MCF 10A (cell line): ENCODE data around the gene TRMT112. TPM values are rescaled to one million over a fixed set of nuclear protein-coding genes. Genes with fewer than 3 reads are reported as not detected.
A peak's percentile ranks its signal among the peaks of the same experiment; 100 is the strongest.
"Not testable (repeated sequence)": the region's sequence is repeated elsewhere in the genome, so short reads cannot be mapped to it uniquely, and the experiment has no call there.

Source experiments
- BruUV-seq: library from RNA; stranded (reverse); fragments of 400-500 nt; replicated peaks from 2 replicates; lab custom pipeline; 2021; lab: Mats Ljungman, UMichigan
- CTCF ChIA-PET: fragments of 300-600 bp; sonication (Branson Sonifier 250); formaldehyde crosslinking; extraction: SDS; loops from one replicate; lab custom pipeline; 2021; ENCODE audit warnings: antibody characterized with exemption, inconsistent platforms; lab: Yijun Ruan, JAX
- POLR2A ChIA-PET: fragments of 300-600, 350-650 bp; sonication (Branson Sonifier 250); formaldehyde crosslinking; extraction: SDS; loops from one replicate; lab custom pipeline; 2020; ENCODE audit warnings: antibody characterized with exemption, inconsistent platforms; lab: Yijun Ruan, JAX
- DNase-seq: peaks from one replicate; pipeline ENCODE4 v3.0.0-alpha.2; 2018; ENCODE audit not compliant: unreplicated experiment
- H3K27ac Mint-ChIP-seq: one replicate; pipeline ENCODE4 v1.8.0; 2022; ENCODE audit warnings: mild to moderate bottlenecking, low read depth, mixed read lengths; ENCODE audit not compliant: unreplicated experiment
- H3K27me3 Mint-ChIP-seq: one replicate; pipeline ENCODE4 v1.8.0; 2022; ENCODE audit warnings: mixed read lengths; ENCODE audit not compliant: insufficient read depth, unreplicated experiment
- H3K36me3 Mint-ChIP-seq: one replicate; pipeline ENCODE4 v1.8.0; 2022; ENCODE audit warnings: mild to moderate bottlenecking, moderate library complexity, mixed read lengths; ENCODE audit not compliant: insufficient read depth, unreplicated experiment
- H3K4me1 Mint-ChIP-seq: one replicate; pipeline ENCODE4 v1.8.0; 2022; ENCODE audit warnings: mixed read lengths; ENCODE audit not compliant: insufficient read depth, unreplicated experiment
- H3K4me3 Mint-ChIP-seq: one replicate; pipeline ENCODE4 v1.8.0; 2022; ENCODE audit warnings: mild to moderate bottlenecking, moderate library complexity, mixed read lengths; ENCODE audit not compliant: unreplicated experiment
- H3K9me3 Mint-ChIP-seq: one replicate; pipeline ENCODE4 v1.8.0; 2022; ENCODE audit warnings: mixed read lengths; ENCODE audit not compliant: unreplicated experiment
- intact Hi-C: fragments of 100-400 bp; cut with micrococcal nuclease; formaldehyde crosslinking; loops from 2 replicates; pipeline ENCODE4 v1.14.1; 2022
- total RNA-seq: library from RNA; stranded (reverse); gene quantifications from 2 replicates; pipeline ENCODE4 v1.2.3, GENCODE V29; 2022
- TF ChIP-seq, protein P1 (sequence below): fragments of 200-600 bp; IDR thresholded peaks from one replicate; pipeline ENCODE4 v1.8.0; 2022; ENCODE audit warnings: antibody characterized with exemption, mild to moderate bottlenecking; ENCODE audit not compliant: unreplicated experiment

The TRMT112 gene
- total RNA-seq, 1 experiment from 2014 or later = 284 TPM

DNA sequence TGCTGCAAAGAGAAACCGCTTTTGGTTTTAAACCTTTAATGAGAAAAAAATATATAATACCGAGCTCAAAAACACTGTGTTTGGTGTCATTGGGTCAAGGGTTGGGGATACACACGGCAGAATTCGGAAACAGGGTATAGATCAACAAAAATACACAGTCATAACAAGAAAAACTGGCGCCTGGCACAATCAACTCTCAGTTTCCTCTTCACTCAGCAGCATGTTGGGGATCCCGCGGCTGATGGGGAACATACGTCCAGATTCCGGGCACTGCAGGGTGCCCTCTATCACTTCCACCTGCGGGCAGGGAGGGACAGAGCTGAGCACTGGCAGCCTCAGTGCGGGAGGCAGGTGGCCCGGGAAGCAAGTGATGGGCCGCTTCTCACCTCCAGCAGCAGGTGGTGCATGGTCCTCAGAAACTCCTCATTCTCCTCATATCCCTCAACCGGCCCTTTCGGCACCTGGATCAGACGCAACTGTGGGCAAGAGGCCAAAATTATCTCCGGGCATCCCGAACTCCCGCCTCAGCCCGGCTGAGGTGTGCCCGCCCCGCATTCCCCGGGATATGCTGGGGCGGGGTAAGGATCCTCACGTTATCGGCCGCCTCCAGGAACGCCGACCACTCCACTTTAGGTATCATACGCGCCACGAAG is 561 bp downstream of the TRMT112 start:
- H3K36me3 Mint-ChIP-seq = peaks cover 59% of the 10 kb centered on the region
- H3K4me1 Mint-ChIP-seq = peaks cover 41% of the 10 kb centered on the region
- TF ChIP-seq, protein P1, sequence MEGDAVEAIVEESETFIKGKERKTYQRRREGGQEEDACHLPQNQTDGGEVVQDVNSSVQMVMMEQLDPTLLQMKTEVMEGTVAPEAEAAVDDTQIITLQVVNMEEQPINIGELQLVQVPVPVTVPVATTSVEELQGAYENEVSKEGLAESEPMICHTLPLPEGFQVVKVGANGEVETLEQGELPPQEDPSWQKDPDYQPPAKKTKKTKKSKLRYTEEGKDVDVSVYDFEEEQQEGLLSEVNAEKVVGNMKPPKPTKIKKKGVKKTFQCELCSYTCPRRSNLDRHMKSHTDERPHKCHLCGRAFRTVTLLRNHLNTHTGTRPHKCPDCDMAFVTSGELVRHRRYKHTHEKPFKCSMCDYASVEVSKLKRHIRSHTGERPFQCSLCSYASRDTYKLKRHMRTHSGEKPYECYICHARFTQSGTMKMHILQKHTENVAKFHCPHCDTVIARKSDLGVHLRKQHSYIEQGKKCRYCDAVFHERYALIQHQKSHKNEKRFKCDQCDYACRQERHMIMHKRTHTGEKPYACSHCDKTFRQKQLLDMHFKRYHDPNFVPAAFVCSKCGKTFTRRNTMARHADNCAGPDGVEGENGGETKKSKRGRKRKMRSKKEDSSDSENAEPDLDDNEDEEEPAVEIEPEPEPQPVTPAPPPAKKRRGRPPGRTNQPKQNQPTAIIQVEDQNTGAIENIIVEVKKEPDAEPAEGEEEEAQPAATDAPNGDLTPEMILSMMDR = no peak
- peak overlapping the region; percentile 86 for H3K4me3 Mint-ChIP-seq
- peak overlapping the region; percentile 93 for H3K27ac Mint-ChIP-seq
- intact Hi-C loops = loop anchor here (1.0 kb wide), 1 partner anchor 39 kb away; no protein-coding TSS in a partner anchor
- H3K27me3 Mint-ChIP-seq = no peaks in the 10 kb centered on the region
- peak; percentile 77 for DNase-seq
- CTCF ChIA-PET = interaction anchor here (0.5 to 10.2 kb wide), 17 partner anchors 9 to 184 kb away, joined by 3 to 148 read pairs (median 6); partner anchors contain the start of gene RPS6KA4
- TSS peak; percentile 100 for BruUV-seq
- H3K9me3 Mint-ChIP-seq = no peaks in the 10 kb centered on the region
- POLR2A ChIA-PET = interaction anchor here (0.6 to 5.8 kb wide), 20 partner anchors 8 to 1696 kb away, joined by 3 to 285 read pairs (median 12); partner anchors contain the start of genes B3GAT3, BAD, CCDC88B and ESRRA

DNA sequence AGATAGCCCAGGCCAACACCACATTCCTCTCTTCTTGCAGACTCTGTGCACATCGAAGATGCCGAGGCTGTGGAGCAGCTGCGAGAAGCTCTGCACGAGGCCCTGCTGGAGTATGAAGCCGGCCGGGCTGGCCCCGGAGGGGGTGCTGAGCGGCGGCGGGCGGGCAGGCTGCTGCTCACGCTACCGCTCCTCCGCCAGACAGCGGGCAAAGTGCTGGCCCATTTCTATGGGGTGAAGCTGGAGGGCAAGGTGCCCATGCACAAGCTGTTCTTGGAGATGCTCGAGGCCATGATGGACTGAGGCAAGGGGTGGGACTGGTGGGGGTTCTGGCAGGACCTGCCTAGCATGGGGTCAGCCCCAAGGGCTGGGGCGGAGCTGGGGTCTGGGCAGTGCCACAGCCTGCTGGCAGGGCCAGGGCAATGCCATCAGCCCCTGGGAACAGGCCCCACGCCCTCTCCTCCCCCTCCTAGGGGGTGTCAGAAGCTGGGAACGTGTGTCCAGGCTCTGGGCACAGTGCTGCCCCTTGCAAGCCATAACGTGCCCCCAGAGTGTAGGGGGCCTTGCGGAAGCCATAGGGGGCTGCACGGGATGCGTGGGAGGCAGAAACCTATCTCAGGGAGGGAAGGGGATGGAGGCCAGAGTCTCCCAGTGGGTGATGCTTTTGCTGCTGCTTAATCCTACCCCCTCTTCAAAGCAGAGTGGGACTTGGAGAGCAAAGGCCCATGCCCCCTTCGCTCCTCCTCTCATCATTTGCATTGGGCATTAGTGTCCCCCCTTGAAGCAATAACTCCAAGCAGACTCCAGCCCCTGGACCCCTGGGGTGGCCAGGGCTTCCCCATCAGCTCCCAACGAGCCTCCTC is 1.5 kb downstream of the TRMT112 start:
- H3K27ac Mint-ChIP-seq = peak overlapping the region; percentile 93
- BruUV-seq, H3K27me3 Mint-ChIP-seq, intact Hi-C loops, DNase-seq, H3K9me3 Mint-ChIP-seq: not testable (repeated sequence)
- peaks cover 57% of the 10 kb centered on the region for H3K36me3 Mint-ChIP-seq
- peak overlapping the region; percentile 86 for H3K4me3 Mint-ChIP-seq
- POLR2A ChIA-PET = interaction anchor here (0.6 to 5.8 kb wide), 14 partner anchors 8 to 840 kb away, joined by 3 to 285 read pairs (median 28); partner anchors contain the start of genes BAD, CCDC88B, ESRRA and GPR137
- CTCF ChIA-PET = interaction anchor here (0.5 to 10.2 kb wide), 11 partner anchors 8 to 98 kb away, joined by 3 to 148 read pairs (median 6); partner anchors contain the start of gene RPS6KA4
- H3K4me1 Mint-ChIP-seq = peaks cover 35% of the 10 kb centered on the region

DNA sequence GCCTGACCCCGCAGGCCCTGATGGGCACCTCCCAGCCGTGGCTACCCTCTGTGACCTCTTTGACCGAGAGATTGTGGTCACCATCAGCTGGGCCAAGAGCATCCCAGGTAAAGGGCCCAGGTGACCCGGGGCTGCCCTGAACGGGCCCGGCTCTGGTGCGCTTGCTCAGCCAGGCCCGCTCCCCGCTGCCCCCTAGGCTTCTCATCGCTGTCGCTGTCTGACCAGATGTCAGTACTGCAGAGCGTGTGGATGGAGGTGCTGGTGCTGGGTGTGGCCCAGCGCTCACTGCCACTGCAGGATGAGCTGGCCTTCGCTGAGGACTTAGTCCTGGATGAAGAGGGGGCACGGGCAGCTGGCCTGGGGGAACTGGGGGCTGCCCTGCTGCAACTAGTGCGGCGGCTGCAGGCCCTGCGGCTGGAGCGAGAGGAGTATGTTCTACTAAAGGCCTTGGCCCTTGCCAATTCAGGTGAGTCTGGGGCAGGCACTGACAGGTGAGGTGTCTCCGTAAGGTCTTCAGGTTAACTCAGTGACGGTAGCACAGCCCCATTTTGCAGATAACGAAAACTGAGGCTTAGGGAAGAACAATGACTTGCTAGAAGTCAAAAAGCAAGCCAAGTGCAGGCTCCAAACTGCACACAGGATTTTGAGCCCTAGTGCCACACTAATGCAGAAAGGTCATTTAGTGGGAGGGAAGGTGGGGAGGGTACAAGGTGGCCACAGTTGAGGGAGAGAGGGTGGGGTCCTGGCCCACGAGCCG is 2.4 kb downstream of the TRMT112 start:
- Mint-ChIP-seq H3K4me3 (no peak overlapping the region), H3K4me1 (peaks cover 28% of the 10 kb centered on the region), H3K27ac (no peak overlapping the region), H3K36me3 (peaks cover 59% of the 10 kb centered on the region), H3K27me3 (no peaks in the 10 kb centered on the region), H3K9me3 (no peaks in the 10 kb centered on the region)
- intact Hi-C loops = no loop called here
- ChIA-PET POLR2A (interaction anchor here (1.3 to 5.8 kb wide), 3 partner anchors 12 to 69 kb away, joined by 5 to 285 read pairs (median 64); partner anchors contain the start of genes CCDC88B, ESRRA and PPP1R14B), CTCF (interaction anchor here (1.5 to 10.2 kb wide), 3 partner anchors 16 to 134 kb away, joined by 3 to 148 read pairs (median 95); partner anchors contain the start of gene RPS6KA4)
- TF ChIP-seq, protein P1 = no peak
- DNase-seq = no peak
- BruUV-seq = no TSS peak
